ENCODE results near the gene SWSAP1.

SWSAP1 gene

GRCh38 chr19:11416346-11417052 is 42.0 kb downstream of the SWSAP1 start:
- no peak for DNase-seq

- no peak for DNase-seq
Observed at GRCh38 chr19:11418094-11418548, 43.7 kb downstream of the SWSAP1 start.

- no peak for DNase-seq
Observed at GRCh38 chr19:11418549-11419506, 44.4 kb downstream of the SWSAP1 start, which contains the start of gene RGL3. Gene RGL3, minus strand, starts transcription at chr19:11419314. Its CDS starts 36 bp downstream, at chr19:11419278.

GRCh38 chr19:11420429-11421370 is 46.2 kb downstream of the SWSAP1 start:
- DNase-seq: no peak

GRCh38 chr19:11421371-11422098 is 47.1 kb downstream of the SWSAP1 start:
- peak; percentile 48 for DNase-seq

- peak; percentile 65 for DNase-seq
Observed at GRCh38 chr19:11422163-11423065, 47.9 kb downstream of the SWSAP1 start.

GRCh38 chr19:11423164-11423790 is 48.8 kb downstream of the SWSAP1 start:
- peak; percentile 18 for DNase-seq

- no peak for DNase-seq
Observed at GRCh38 chr19:11423791-11424181, 49.3 kb downstream of the SWSAP1 start.
